Middle frontal gyrus (tissue), 1 donor: ENCODE results near the gene KNSTRN.

Source experiments
- DNase-seq: peaks from one replicate; pipeline ENCODE4 v3.0.0-alpha.2; 2015; ENCODE audit warnings: low spot score; ENCODE audit errors: extremely low spot score

KNSTRN gene

GRCh38 chr15:40345867-40346578, 36.5 kb upstream of the KNSTRN start:
- no peak for DNase-seq

GRCh38 chr15:40346579-40347558, 35.7 kb upstream of the KNSTRN start:
- DNase-seq, result no peak

GRCh38 chr15:40347559-40348473, 34.7 kb upstream of the KNSTRN start:
- no peak for DNase-seq

- DNase-seq, result no peak
These were observed 34.0 kb upstream of the KNSTRN start for GRCh38 chr15:40348474-40348870.

GRCh38 chr15:40349163-40349562, 33.4 kb upstream of the KNSTRN start:
- DNase-seq, result no peak

GRCh38 chr15:40352281-40352901, 30.1 kb upstream of the KNSTRN start:
- DNase-seq, result no peak

GRCh38 chr15:40353697-40354096, 28.8 kb upstream of the KNSTRN start:
- no peak for DNase-seq

- no peak for DNase-seq
These were observed 27.9 kb upstream of the KNSTRN start for GRCh38 chr15:40354408-40355171.

- no peak for DNase-seq
These were observed 26.4 kb upstream of the KNSTRN start for GRCh38 chr15:40355976-40356585.

GRCh38 chr15:40357246-40357645, 25.3 kb upstream of the KNSTRN start:
- no peak for DNase-seq

GRCh38 chr15:40357723-40358470, 24.6 kb upstream of the KNSTRN start, which contains the start of gene DISP2:
DISP2 (plus strand) TSS chr15:40358219; CDS start chr15:40358322, 103 bp downstream.
- peak; percentile 82 for DNase-seq

GRCh38 chr15:40358471-40359353, 23.8 kb upstream of the KNSTRN start:
- no peak for DNase-seq

GRCh38 chr15:40360015-40360414, 22.5 kb upstream of the KNSTRN start:
- DNase-seq, result no peak

- DNase-seq, result no peak
These were observed 20.9 kb upstream of the KNSTRN start for GRCh38 chr15:40361640-40362039.

GRCh38 chr15:40363611-40364010, 18.9 kb upstream of the KNSTRN start:
- DNase-seq, result no peak

- no peak for DNase-seq
These were observed 18.3 kb upstream of the KNSTRN start for GRCh38 chr15:40364251-40364650.

- no peak for DNase-seq
These were observed 17.5 kb upstream of the KNSTRN start for GRCh38 chr15:40365016-40365415.
